Keratinocyte (primary cell): ENCODE data around the gene GPR153. TPM values are rescaled to one million over a fixed set of nuclear protein-coding genes. Genes with fewer than 3 reads are reported as not detected.
A peak's percentile ranks its signal among the peaks of the same experiment; 100 is the strongest.

Experiments
- DNase-seq: peaks from one replicate; pipeline ENCODE4 v3.0.0-alpha.2; 2011; ENCODE audit warnings: low read depth, missing footprints, low spot score
- FAIRE-seq: peaks from 2 replicates; lab custom pipeline; 2011; peaks lifted over from hg19 to GRCh38; lab: Jason Lieb, UNC
- H2AFZ ChIP-seq: 2 replicates; pipeline ENCODE4 v1.6.0; 2012; ENCODE audit warnings: low read length, control low read depth, inconsistent platforms; ENCODE audit not compliant: control insufficient read depth
- H3K27ac ChIP-seq: 2 replicates; pipeline ENCODE4 v1.5.1; 2011; ENCODE audit warnings: low read length; ENCODE audit not compliant: control insufficient read depth, insufficient read depth
- H3K27me3 ChIP-seq: 3 replicates; pipeline ENCODE4 v1.6.0; 2011; ENCODE audit warnings: low read length; ENCODE audit not compliant: control insufficient read depth, insufficient read depth; ENCODE audit errors: extremely low read depth
- H3K36me3 ChIP-seq, 2 experiments: 2 replicates in 1 of 2; 3 replicates in 1 of 2; pipeline ENCODE4 v1.5.1; 2011; ENCODE audit warnings: low read length in 2 of 2, mild to moderate bottlenecking in 1 of 2; ENCODE audit not compliant: control insufficient read depth in 2 of 2, insufficient read depth in 2 of 2; ENCODE audit errors: extremely low read depth in 1 of 2
- H3K4me1 ChIP-seq: 3 replicates; pipeline ENCODE4 v1.5.1; 2011; ENCODE audit warnings: low read length; ENCODE audit not compliant: control insufficient read depth, insufficient read depth; ENCODE audit errors: extremely low read depth
- H3K4me2 ChIP-seq: 3 replicates; pipeline ENCODE4 v1.6.0; 2011; ENCODE audit warnings: low read depth, low read length; ENCODE audit not compliant: control insufficient read depth, insufficient read depth; ENCODE audit errors: extremely low read depth
- H3K4me3 ChIP-seq, 3 experiments: fragments of 200-600 bp in 1 of 3; sonication (generic) in 1 of 3; 2 replicates in 2 of 3; 3 replicates in 1 of 3; pipeline ENCODE4 v1.5.1; 2011 to 2016; ENCODE audit warnings: low read length in 3 of 3, mild to moderate bottlenecking in 3 of 3, control low read depth in 2 of 3, inconsistent platforms in 1 of 3, low read depth in 1 of 3, mixed read lengths in 1 of 3, mixed run types in 1 of 3, moderate library complexity in 1 of 3; ENCODE audit not compliant: control insufficient read depth in 2 of 3, insufficient read depth in 2 of 3; ENCODE audit errors: extremely low read depth in 1 of 3
- H3K79me2 ChIP-seq: 2 replicates; pipeline ENCODE4 v1.6.0; 2012; ENCODE audit warnings: low read length; ENCODE audit not compliant: control insufficient read depth, insufficient read depth
- H3K9ac ChIP-seq: 3 replicates; pipeline ENCODE4 v1.6.0; 2011; ENCODE audit warnings: low read length; ENCODE audit not compliant: control insufficient read depth, insufficient read depth; ENCODE audit errors: extremely low read depth
- H3K9me1 ChIP-seq: 3 replicates; pipeline ENCODE4 v1.6.0; 2011; ENCODE audit warnings: low read length; ENCODE audit not compliant: control insufficient read depth, insufficient read depth; ENCODE audit errors: extremely low read depth
- H3K9me3 ChIP-seq: 2 replicates; pipeline ENCODE4 v1.5.1; 2012; ENCODE audit warnings: low read depth, low read length; ENCODE audit not compliant: control insufficient read depth
- H4K20me1 ChIP-seq: 3 replicates; pipeline ENCODE4 v1.6.0; 2011; ENCODE audit warnings: low read length; ENCODE audit not compliant: control insufficient read depth, insufficient read depth; ENCODE audit errors: extremely low read depth
- CTCF ChIP-seq, 3 experiments: IDR thresholded peaks in 1 of 3; conservative IDR thresholded peaks in 1 of 3; optimal IDR thresholded peaks in 1 of 3; 2 replicates in 2 of 3; 3 replicates in 1 of 3; pipeline versions ENCODE3 to v1.5.1; 2011; ENCODE audit warnings: low read length in 3 of 3, mild to moderate bottlenecking in 3 of 3, moderate library complexity in 2 of 3, control low read depth in 1 of 3, inconsistent platforms in 1 of 3; ENCODE audit not compliant: insufficient read depth in 2 of 3; ENCODE audit errors: extremely low read depth in 1 of 3
- EZH2 ChIP-seq: IDR thresholded peaks from one replicate; pipeline ENCODE4 v1.6.1; 2012; ENCODE audit warnings: inconsistent platforms, mild to moderate bottlenecking, low read length, moderate library complexity
- dilution Hi-C: fragments of 300-500 bp; cut with MboI; formaldehyde crosslinking; loops from one replicate; pipeline ENCODE4 v1.7.0; 2020; ENCODE audit warnings: low sequenced_read_pairs; ENCODE audit not compliant: extremely low pct_ligation_motif_present
- polyA plus RNA-seq, 5 experiments: library from polyadenylated mRNA; depleted of rRNA in 3 of 5; stranded (reverse) in 3 of 5; stranded (forward) in 1 of 5; unstranded in 1 of 5; fragments of >200 nt; gene quantifications; 1 replicate in 1 of 5; 2 replicates in 3 of 5; 3 replicates in 1 of 5; pipeline versions ENCODE4 v1.2.1 to v1.2.3, GENCODE V29; 2011 to 2012; ENCODE audit warnings: missing spikeins in 2 of 5, low read depth in 1 of 5, low replicate concordance in 1 of 5

The GPR153 gene
- polyA plus RNA-seq, 1 donor (not counting 4 experiments of a cell fraction or from before 2014, with no cell fraction given): 7.2 TPM

- Histone ChIP-seq H3K4me1 (peaks cover 9% of the 10 kb centered on the region), H3K27ac (no peak overlapping the region), H3K36me3 (no peaks in the 10 kb centered on the region), H3K79me2 (no peaks in the 10 kb centered on the region), H3K27me3 (peaks cover 59% of the 10 kb centered on the region), H4K20me1 (peaks cover 9% of the 10 kb centered on the region), H3K4me3 (peak overlapping the region; percentile 13 to 49 (median 14)), H3K9ac (no peak overlapping the region), H3K4me2 (peak overlapping the region; percentile 51), H3K9me1 (no peaks in the 10 kb centered on the region), H2AFZ (no peak overlapping the region), H3K9me3 (no peaks in the 10 kb centered on the region)
- dilution Hi-C loops: no loop called here
- DNase-seq: peak; percentile 41
- no peak for FAIRE-seq
- TF ChIP-seq CTCF (optimal IDR thresholded peaks at IDR 0.05 in 1 of 3, IDR thresholded peaks at IDR 0.05 in 1 of 3, conservative IDR thresholded peaks at IDR 0.05 in 1 of 3; ENCODE audit: extremely low read depth in 1 of 3, insufficient read depth in 2 of 3, low read length in 3 of 3) (peak; percentile 62 to 98 (median 95)), EZH2 (no peak)
Measured at GRCh38 chr1:6245086-6245868, 15.6 kb downstream of the GPR153 start.

GRCh38 chr1:6244401-6245049 is 16.4 kb downstream of the GPR153 start:
- DNase-seq (no peak), FAIRE-seq (no peak)
- dilution Hi-C loops: no loop called here
- Histone ChIP-seq H3K36me3 (no peaks in the 10 kb centered on the region), H2AFZ (no peak overlapping the region), H3K9ac (no peak overlapping the region), H4K20me1 (peaks cover 9% of the 10 kb centered on the region), H3K79me2 (no peaks in the 10 kb centered on the region), H3K4me1 (peaks cover 9% of the 10 kb centered on the region), H3K4me2 (no peak overlapping the region), H3K4me3 (no peak overlapping the region), H3K27me3 (peaks cover 59% of the 10 kb centered on the region), H3K9me1 (no peaks in the 10 kb centered on the region), H3K27ac (no peak overlapping the region), H3K9me3 (no peaks in the 10 kb centered on the region)
- TF ChIP-seq CTCF (optimal IDR thresholded peaks at IDR 0.05 in 1 of 3, IDR thresholded peaks at IDR 0.05 in 1 of 3, conservative IDR thresholded peaks at IDR 0.05 in 1 of 3; ENCODE audit: extremely low read depth in 1 of 3, insufficient read depth in 2 of 3, low read length in 3 of 3) (no peak), EZH2 (peak; percentile 81)
